NCI-H1417 treated with DMSO at 0.1 percent for 48 hours (cell line): ENCODE measurements around the gene FCRL6.

Source experiments
- DNase-seq: peaks from one replicate; lab custom pipeline; 2025; lab: John Stamatoyannopoulos, UW

The FCRL6 gene

GRCh38 chr1:159835862-159836525 lies 33.8 kb downstream of the FCRL6 start:
- DNase-seq = no peak

- DNase-seq = no peak
These were observed 36.6 kb downstream of the FCRL6 start for GRCh38 chr1:159838715-159839114.

GRCh38 chr1:159839116-159839849 lies 37.1 kb downstream of the FCRL6 start:
- DNase-seq = no peak

- no peak for DNase-seq
These were observed 39.6 kb downstream of the FCRL6 start for GRCh38 chr1:159841749-159842148.

- DNase-seq = no peak
These were observed 41.3 kb downstream of the FCRL6 start for GRCh38 chr1:159843459-159843858.

- no peak for DNase-seq
These were observed 43.8 kb downstream of the FCRL6 start for GRCh38 chr1:159845751-159846629.

- no peak for DNase-seq
These were observed 45.1 kb downstream of the FCRL6 start for GRCh38 chr1:159847231-159847630.

- no peak for DNase-seq
These were observed 46.2 kb downstream of the FCRL6 start for GRCh38 chr1:159848326-159848725.

- DNase-seq = no peak
These were observed 47.6 kb downstream of the FCRL6 start for GRCh38 chr1:159849626-159850366.

- DNase-seq = no peak
These were observed 49.2 kb downstream of the FCRL6 start for GRCh38 chr1:159851407-159851806.

- no peak for DNase-seq
These were observed 51.4 kb downstream of the FCRL6 start for GRCh38 chr1:159853417-159854115.

- no peak for DNase-seq
These were observed 52.0 kb downstream of the FCRL6 start for GRCh38 chr1:159854116-159854692.

- DNase-seq = peak; percentile 35
These were observed 52.6 kb downstream of the FCRL6 start for GRCh38 chr1:159854693-159855192.

GRCh38 chr1:159855709-159856108 lies 53.5 kb downstream of the FCRL6 start:
- DNase-seq = no peak

GRCh38 chr1:159856576-159856975 lies 54.4 kb downstream of the FCRL6 start:
- no peak for DNase-seq

GRCh38 chr1:159857889-159858288 lies 55.7 kb downstream of the FCRL6 start:
- DNase-seq = no peak

- no peak for DNase-seq
These were observed 57.7 kb downstream of the FCRL6 start for GRCh38 chr1:159859767-159860322.

GRCh38 chr1:159860456-159860855 lies 58.3 kb downstream of the FCRL6 start:
- DNase-seq = no peak

- DNase-seq = no peak
These were observed 59.1 kb downstream of the FCRL6 start for GRCh38 chr1:159861218-159861617.

GRCh38 chr1:159862031-159862430 lies 59.9 kb downstream of the FCRL6 start:
- no peak for DNase-seq
